SIG-M5 treated with dmso at 0.1 percent for 504 hours (cell line): ENCODE data around the gene ABCG1.
A peak's percentile ranks its signal among the peaks of the same experiment; 100 is the strongest.

Source experiments
- DNase-seq: peaks from one replicate; lab custom pipeline; 2025; ENCODE audit not compliant: unreplicated experiment; lab: John Stamatoyannopoulos, UW

ABCG1 gene

GRCh38 chr21:42317826-42318746, 99.1 kb downstream of the ABCG1 start:
- no peak for DNase-seq

DNA sequence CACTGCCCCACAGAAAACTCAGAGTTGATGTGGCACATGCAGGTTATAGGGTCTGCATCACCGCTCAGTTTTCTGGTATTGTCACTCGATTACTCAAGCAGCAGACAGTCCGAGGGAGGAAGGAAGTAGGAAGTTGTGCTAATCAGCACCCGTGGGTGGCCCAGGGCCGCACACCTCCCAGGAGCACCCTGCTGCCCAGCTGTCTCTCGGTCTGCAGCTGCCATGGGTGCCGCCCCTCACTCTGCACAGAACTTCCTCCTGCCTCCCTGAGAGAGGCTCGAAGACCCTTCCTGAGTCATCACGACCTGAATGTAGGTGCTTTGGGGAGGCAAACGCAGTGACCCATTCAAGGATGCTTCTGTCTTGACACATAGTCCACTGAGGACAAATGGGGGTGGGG, 100.4 kb downstream of the ABCG1 start:
- peak; percentile 59 for DNase-seq

- DNase-seq: no peak
These were observed 101.1 kb downstream of the ABCG1 start for GRCh38 chr21:42319851-42320572.

GRCh38 chr21:42320791-42321190, 101.9 kb downstream of the ABCG1 start:
- DNase-seq: no peak

GRCh38 chr21:42321231-42321630, 102.3 kb downstream of the ABCG1 start:
- DNase-seq: no peak

DNA sequence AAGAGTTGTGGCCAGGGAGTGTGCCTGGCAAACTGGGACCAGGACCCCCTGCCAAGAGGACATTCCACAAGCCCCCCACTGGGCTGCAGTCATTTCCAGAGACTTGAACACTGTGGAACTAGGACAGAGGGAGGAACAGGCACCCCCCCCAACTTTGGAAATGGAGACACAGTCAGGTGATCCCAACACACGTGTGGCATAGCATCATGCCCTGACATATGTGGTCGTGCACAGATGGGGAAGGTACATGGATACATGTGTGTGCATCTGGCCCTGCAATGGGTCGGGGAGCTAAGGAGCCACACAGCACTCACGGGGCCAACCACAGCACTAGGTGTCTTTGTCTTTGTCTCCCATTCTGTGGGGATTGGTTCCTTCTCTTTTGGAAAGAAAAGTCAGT, 102.9 kb downstream of the ABCG1 start:
- DNase-seq: no peak

- no peak for DNase-seq
These were observed 106.0 kb downstream of the ABCG1 start for GRCh38 chr21:42324896-42325295.

- DNase-seq: peak; percentile 7
These were observed 111.7 kb downstream of the ABCG1 start for GRCh38 chr21:42330380-42331371.

DNA sequence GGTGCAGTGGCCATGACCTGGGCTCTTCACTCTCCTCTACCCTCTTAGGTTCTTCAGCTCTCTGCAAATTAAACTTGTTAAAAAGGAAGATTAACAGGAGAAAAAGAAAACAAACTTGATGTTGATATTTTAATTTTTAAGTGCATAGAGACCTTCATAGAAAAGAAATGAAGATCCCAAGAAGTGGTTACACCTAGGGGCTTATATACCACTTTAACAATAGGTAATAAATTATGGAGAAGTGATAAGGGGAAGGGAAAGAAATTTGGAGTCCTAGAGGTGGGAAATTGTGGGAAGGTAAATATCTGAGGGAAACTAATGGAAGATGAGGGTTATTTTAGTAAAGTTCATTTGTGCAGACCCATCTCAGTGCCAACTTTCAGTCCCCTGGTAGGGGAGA, 112.7 kb downstream of the ABCG1 start:
- no peak for DNase-seq

GRCh38 chr21:42332557-42333317, 113.8 kb downstream of the ABCG1 start:
- DNase-seq: no peak

DNA sequence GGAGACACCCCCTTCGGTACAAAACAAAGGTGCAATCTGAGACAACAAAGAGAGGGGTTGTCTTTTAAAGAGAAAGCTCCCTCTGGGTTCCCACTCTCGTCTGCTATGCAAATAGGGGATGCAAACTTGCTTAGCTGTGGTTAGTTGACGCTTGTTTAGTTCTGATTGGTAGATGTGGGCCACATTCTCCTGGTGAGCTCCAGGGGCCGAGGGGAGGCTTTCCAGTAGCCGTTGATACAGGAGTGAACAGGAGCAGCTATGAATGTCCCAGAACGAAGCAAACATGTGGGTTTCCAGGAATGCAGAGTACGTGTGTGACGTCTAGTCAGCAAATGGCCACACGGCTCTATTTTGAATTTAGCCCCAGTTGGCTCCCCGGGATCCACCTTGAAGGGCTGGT, 117.1 kb downstream of the ABCG1 start:
- DNase-seq: no peak

DNA sequence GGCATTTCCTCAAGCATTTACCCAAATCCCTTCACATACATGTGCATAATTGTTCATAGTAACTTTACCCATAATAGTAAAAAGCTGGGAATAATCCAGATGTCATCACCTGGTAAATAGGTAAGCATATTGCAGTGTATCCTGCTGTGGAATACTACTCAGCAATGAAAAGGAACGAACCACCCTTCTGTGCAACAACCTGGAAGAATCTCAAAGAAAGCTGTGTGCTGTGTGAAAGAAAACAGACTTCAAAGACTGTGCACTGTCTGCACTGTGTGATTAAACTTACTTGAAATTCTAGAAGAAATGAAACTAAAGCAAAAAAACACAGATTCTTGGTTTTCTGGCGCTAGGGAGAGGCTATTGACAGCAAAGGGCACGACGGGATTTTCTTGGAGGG, 118.3 kb downstream of the ABCG1 start:
- no peak for DNase-seq

- peak; percentile 76 for DNase-seq
These were observed 119.1 kb downstream of the ABCG1 start for GRCh38 chr21:42337830-42338728.

- DNase-seq: no peak
These were observed 120.1 kb downstream of the ABCG1 start for GRCh38 chr21:42338729-42339715.

- no peak for DNase-seq
These were observed 121.5 kb downstream of the ABCG1 start for GRCh38 chr21:42340187-42341050.

DNA sequence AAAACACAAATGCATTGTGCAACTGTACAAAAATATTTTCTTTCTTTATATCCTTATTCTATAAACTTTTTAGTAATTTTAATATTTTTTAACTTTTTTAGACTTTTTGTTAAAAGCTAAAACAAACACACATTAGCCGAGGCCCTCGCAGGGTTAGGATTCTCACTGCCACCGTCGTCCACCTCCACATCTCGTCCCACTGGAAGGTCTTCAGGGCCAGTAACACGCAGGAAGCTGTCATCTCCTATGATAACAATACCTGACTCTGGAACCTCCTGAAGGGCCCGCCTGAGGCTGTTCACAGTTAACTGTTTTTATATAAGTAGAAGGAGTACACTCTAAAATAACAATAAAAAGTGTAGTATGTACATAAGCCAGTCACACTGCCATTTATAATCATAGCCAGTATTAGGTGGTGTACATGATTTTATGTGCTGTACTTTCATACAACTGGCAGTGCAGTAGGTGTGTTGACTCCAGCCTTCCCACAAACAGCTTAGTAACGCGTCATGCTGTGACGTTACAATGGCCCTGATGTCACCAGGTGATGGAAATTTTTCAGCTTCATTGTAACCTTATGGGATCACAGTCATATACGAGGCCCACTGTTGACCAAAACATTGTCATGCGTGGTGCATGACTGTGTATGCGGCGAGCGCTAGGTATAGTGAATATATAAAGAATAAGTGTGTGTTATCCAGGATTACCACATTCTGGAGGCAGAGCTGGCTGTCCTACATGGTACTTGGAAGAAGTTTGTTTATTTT, 123.0 kb downstream of the ABCG1 start:
- DNase-seq: no peak
